GM21576 (cell line): ENCODE measurements around the gene MTUS2.
"Not testable (repeated sequence)": the region's sequence is repeated elsewhere in the genome, so short reads cannot be mapped to it uniquely, and the experiment has no call there.

Experiments
- ATAC-seq: cut with Tn5 transposase; IDR thresholded peaks from one replicate; pipeline ENCODE4 v1.9.1; 2021; ENCODE audit warnings: mild to moderate bottlenecking, moderate library complexity; ENCODE audit not compliant: unreplicated experiment

Gene MTUS2

GRCh38 chr13:29379865-29380264 lies 559.7 kb downstream of the MTUS2 start:
- no peak for ATAC-seq

GRCh38 chr13:29382021-29382420 lies 561.9 kb downstream of the MTUS2 start:
- ATAC-seq = no peak

GRCh38 chr13:29383476-29383875 lies 563.3 kb downstream of the MTUS2 start:
- no peak for ATAC-seq

- no peak for ATAC-seq
Observed at GRCh38 chr13:29384466-29384865, 564.3 kb downstream of the MTUS2 start.

- ATAC-seq = no peak
Observed at GRCh38 chr13:29384871-29385270, 564.7 kb downstream of the MTUS2 start.

GRCh38 chr13:29386246-29386645 lies 566.1 kb downstream of the MTUS2 start:
- ATAC-seq = no peak

- not testable (repeated sequence) for ATAC-seq
Observed at GRCh38 chr13:29390598-29390997, 570.5 kb downstream of the MTUS2 start.

GRCh38 chr13:29396446-29396845 lies 576.3 kb downstream of the MTUS2 start:
- ATAC-seq = no peak

- no peak for ATAC-seq
Observed at GRCh38 chr13:29397265-29397664, 577.1 kb downstream of the MTUS2 start.

GRCh38 chr13:29402166-29402636 lies 582.1 kb downstream of the MTUS2 start:
- no peak for ATAC-seq

GRCh38 chr13:29405401-29405800 lies 585.3 kb downstream of the MTUS2 start:
- no peak for ATAC-seq

GRCh38 chr13:29411481-29411880 lies 591.3 kb downstream of the MTUS2 start:
- ATAC-seq = no peak

GRCh38 chr13:29418026-29418425 lies 597.9 kb downstream of the MTUS2 start:
- ATAC-seq = no peak

GRCh38 chr13:29421118-29421517 lies 601.0 kb downstream of the MTUS2 start:
- no peak for ATAC-seq

- ATAC-seq = no peak
Observed at GRCh38 chr13:29422015-29422414, 601.9 kb downstream of the MTUS2 start.

GRCh38 chr13:29423050-29423449 lies 602.9 kb downstream of the MTUS2 start:
- ATAC-seq = no peak

GRCh38 chr13:29427937-29428309 lies 607.8 kb downstream of the MTUS2 start:
- ATAC-seq = no peak

GRCh38 chr13:29428310-29429181 lies 608.4 kb downstream of the MTUS2 start:
- no peak for ATAC-seq

GRCh38 chr13:29429286-29429900 lies 609.3 kb downstream of the MTUS2 start:
- no peak for ATAC-seq

GRCh38 chr13:29434217-29434945 lies 614.2 kb downstream of the MTUS2 start:
- peak; percentile 52 for ATAC-seq

- no peak for ATAC-seq
Observed at GRCh38 chr13:29435125-29435911, 615.2 kb downstream of the MTUS2 start.
